Activated CD4-positive, CD25-positive, alpha-beta regulatory T cell treated with anti-CD3 and anti-CD28 coated beads, Interleukin-2, amount 50 U/mL, for 16 hours (primary cell): ENCODE results near the gene SMTNL2.
"Not testable (repeated sequence)": the region's sequence is repeated elsewhere in the genome, so short reads cannot be mapped to it uniquely, and the experiment has no call there.

Experiments
- DNase-seq: peaks from one replicate; pipeline ENCODE4 v3.0.0-alpha.2; 2020; ENCODE audit warnings: low read depth, low spot score

The SMTNL2 gene

GRCh38 chr17:4634976-4635375 is 50.6 kb downstream of the SMTNL2 start:
- no peak for DNase-seq

DNA sequence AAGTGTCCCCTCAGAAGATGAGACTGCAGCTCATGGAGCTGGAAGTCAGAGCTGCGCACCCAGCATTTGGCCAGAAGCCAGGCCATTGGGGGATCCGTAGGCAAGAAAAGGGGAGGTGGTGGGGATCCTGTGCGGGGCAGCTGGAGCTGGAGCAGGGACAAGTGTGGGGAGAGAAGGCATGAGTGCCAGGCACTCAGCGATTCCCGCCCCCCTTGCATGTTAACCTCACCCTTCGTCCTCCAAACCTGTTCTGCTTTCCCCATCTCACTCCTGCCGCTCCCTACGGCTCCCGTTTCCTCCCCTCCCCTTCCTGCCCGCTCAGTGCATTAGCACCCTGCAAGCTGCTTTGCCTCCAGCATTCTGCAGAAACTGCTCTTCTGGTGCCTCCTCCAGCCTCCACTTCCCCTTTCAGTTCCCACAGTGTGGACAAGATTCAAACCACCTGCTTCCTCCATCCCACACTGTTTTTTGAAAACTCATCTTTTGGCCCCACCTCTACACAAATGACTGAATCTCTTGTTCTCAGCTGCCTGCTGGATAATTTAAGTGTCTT is 51.6 kb downstream of the SMTNL2 start:
- DNase-seq = no peak

GRCh38 chr17:4636474-4637100 is 52.3 kb downstream of the SMTNL2 start:
- no peak for DNase-seq

GRCh38 chr17:4638766-4639165 is 54.4 kb downstream of the SMTNL2 start:
- DNase-seq = not testable (repeated sequence)

- DNase-seq = not testable (repeated sequence)
Observed at GRCh38 chr17:4639301-4640059, 55.2 kb downstream of the SMTNL2 start.

GRCh38 chr17:4640569-4641188 is 56.4 kb downstream of the SMTNL2 start:
- DNase-seq = not testable (repeated sequence)

GRCh38 chr17:4641297-4642195 is 57.2 kb downstream of the SMTNL2 start, which contains the start of gene ALOX15:
TSS of gene ALOX15 (minus strand) at chr17:4641678. CDS start at chr17:4641651, 27 bp downstream.
- DNase-seq = no peak

DNA sequence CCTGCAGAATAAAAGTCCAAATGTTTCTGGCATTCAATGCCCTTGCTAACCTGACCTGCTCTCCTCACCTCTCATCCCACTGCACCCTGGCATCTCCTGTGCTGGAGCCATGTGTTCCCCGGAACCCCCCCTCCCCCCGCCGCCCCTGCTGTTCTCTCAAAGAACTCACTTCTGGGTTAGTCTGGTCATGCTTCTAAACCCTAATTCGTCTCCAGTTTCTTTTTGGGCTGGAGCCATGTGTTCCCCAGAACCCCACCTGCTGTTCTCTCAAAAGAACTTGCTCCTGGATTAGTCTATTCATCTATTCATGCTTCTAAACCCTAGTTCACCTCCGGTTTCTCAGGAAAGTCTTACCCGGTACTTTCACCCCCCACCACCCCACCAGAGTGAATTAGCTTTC is 58.0 kb downstream of the SMTNL2 start:
- DNase-seq = no peak

- no peak for DNase-seq
Observed at GRCh38 chr17:4643676-4644075, 59.3 kb downstream of the SMTNL2 start.

DNA sequence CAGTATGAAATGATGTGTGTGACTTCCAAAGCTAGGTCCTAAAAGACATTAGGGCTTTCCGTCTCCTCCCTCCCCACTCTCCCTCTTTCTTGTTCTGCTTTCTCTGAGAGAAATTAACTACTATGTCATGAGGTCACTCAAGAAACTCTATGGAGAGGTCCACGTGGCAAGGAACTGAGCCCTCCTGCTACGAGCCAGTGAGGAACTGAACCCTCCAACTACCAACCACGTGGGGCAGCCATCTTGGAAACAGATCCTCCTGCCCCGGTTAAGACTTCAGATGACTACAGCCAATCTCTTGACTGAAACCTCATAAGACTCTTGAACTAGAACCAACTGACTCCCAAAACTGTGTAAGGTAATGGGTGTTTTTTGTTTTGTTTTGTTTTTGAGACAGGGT is 61.3 kb downstream of the SMTNL2 start:
- DNase-seq = no peak

GRCh38 chr17:4648741-4649140 is 64.4 kb downstream of the SMTNL2 start:
- no peak for DNase-seq

GRCh38 chr17:4652997-4653396 is 68.7 kb downstream of the SMTNL2 start:
- no peak for DNase-seq

- DNase-seq = not testable (repeated sequence)
Observed at GRCh38 chr17:4655933-4656332, 71.6 kb downstream of the SMTNL2 start.

DNA sequence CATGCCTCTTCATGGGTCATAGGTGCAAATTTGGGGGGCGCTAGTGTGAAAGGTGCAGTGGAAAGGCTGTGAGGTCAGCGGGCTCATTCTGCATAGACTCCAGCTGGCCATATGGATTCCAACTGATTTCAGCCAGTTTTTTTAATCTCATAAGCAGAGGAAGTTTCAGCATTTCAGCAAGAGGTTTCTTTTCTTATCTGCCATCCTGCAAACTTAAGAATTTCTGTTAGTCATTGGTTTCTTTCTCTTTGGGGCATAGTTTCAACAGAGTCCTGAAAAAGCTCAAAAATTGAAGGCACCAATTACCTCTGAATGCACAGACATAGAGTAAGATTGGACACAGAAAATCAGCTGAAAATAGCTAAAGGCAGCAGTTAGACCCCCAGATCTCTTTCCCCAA is 73.3 kb downstream of the SMTNL2 start:
- DNase-seq = no peak
